HCT116 (cell line): ENCODE data around the gene CSNK2A1. TPM values are rescaled to one million over a fixed set of nuclear protein-coding genes. Genes with fewer than 3 reads are reported as not detected.

Source experiments
- ATAC-seq: fragments of 200-7000 bp; cut with Tn5 transposase; 2 replicates; pipeline ENCODE4 v1.9.1; 2020; ENCODE audit warnings: mild to moderate bottlenecking, moderate library complexity
- BruUV-seq: library from RNA; stranded (reverse); fragments of 400-500 nt; replicated peaks from 2 replicates; lab custom pipeline; 2021; lab: Mats Ljungman, UMichigan
- CTCF ChIA-PET: fragments of 300-600 bp; sonication (Branson Sonifier 250); formaldehyde crosslinking; loops from one replicate; lab custom pipeline; 2021; ENCODE audit warnings: antibody characterized with exemption; lab: Charles Lee
- POLR2A ChIA-PET: fragments of 300-600, 350-600 bp; sonication (Branson Sonifier 250); formaldehyde crosslinking; loops from one replicate; lab custom pipeline; 2021; ENCODE audit warnings: antibody characterized with exemption; lab: Charles Lee
- RAD21 ChIA-PET, 2 experiments: fragments of 300-600 bp; sonication (Branson Sonifier 250); formaldehyde crosslinking; loops; one replicate each; lab custom pipeline; 2023; ENCODE audit warnings: low total read pairs in 2 of 2; ENCODE audit not compliant: uncharacterized antibody in 2 of 2, unreplicated experiment in 2 of 2, low non-redundant PET in 1 of 2; lab: Charles Lee
- DNase-seq: peaks from one replicate; pipeline ENCODE4 v3.0.0-alpha.2; 2010; ENCODE audit warnings: low read depth, low spot score
- H2AFZ ChIP-seq: fragments of 200-600 bp; shearing (Covaris generic), sonication (generic); 2 replicates; pipeline ENCODE4 v1.6.1; 2017; ENCODE audit warnings: low read depth, mixed run types, mixed read lengths, antibody characterized with exemption, low read length; ENCODE audit not compliant: poor library complexity, severe bottlenecking
- H3K27ac ChIP-seq: 2 replicates; pipeline ENCODE4 v1.5.1; 2012; ENCODE audit warnings: low read depth, low read length
- H3K27me3 ChIP-seq: fragments of 200-600 bp; sonication (generic); 2 replicates; pipeline ENCODE4 v1.6.1; 2016; ENCODE audit warnings: mixed run types, low read length, mixed read lengths; ENCODE audit not compliant: insufficient read depth
- H3K36me3 ChIP-seq, 2 experiments: fragments of 200-500 bp in 1 of 2; fragments of 200-600 bp in 1 of 2; sonication (Bioruptor generic) in 1 of 2; sonication (generic) in 1 of 2; 2 replicates each; pipeline versions ENCODE4 v1.5.1 to v1.6.1; 2014 to 2016; ENCODE audit warnings: low read length in 2 of 2, inconsistent platforms in 1 of 2, mixed read lengths in 1 of 2, mixed run types in 1 of 2; ENCODE audit not compliant: insufficient read depth in 2 of 2, control insufficient read depth in 1 of 2
- H3K4me1 ChIP-seq, 2 experiments: fragments of 200-600 bp in 1 of 2; sonication (generic) in 1 of 2; 2 replicates each; pipeline versions ENCODE4 v1.5.1 to v1.6.1; 2012 to 2017; ENCODE audit warnings: low read length in 2 of 2, inconsistent platforms in 1 of 2, mild to moderate bottlenecking in 1 of 2, mixed read lengths in 1 of 2, mixed run types in 1 of 2, moderate library complexity in 1 of 2; ENCODE audit not compliant: insufficient read depth in 2 of 2, control insufficient read depth in 1 of 2
- H3K4me2 ChIP-seq: fragments of 200-600 bp; sonication (generic); 2 replicates; pipeline ENCODE4 v1.6.1; 2017; ENCODE audit warnings: mixed run types, low read length, mixed read lengths
- H3K4me3 ChIP-seq, 2 experiments: fragments of 200-600 bp in 1 of 2; sonication (generic) in 1 of 2; replicated peaks in 1 of 2; 2 replicates each; pipeline ENCODE4 v1.5.1; 2011 to 2016; ENCODE audit warnings: low read length in 2 of 2, control low read depth in 1 of 2, low read depth in 1 of 2, mild to moderate bottlenecking in 1 of 2, mixed read lengths in 1 of 2, mixed run types in 1 of 2
- H3K79me2 ChIP-seq: fragments of 200-600 bp; sonication (generic); 2 replicates; pipeline ENCODE4 v1.6.1; 2017; ENCODE audit warnings: mild to moderate bottlenecking, mixed run types, low read length, moderate library complexity, mixed read lengths; ENCODE audit not compliant: insufficient read depth
- H3K9ac ChIP-seq: fragments of 200-600 bp; sonication (generic); 2 replicates; pipeline ENCODE4 v1.6.1; 2016; ENCODE audit warnings: low read length, mixed read lengths
- H3K9me2 ChIP-seq: fragments of 200-600 bp; sonication (generic), shearing (Covaris generic); 2 replicates; pipeline ENCODE4 v1.6.1; 2017; ENCODE audit warnings: mixed run types, mild to moderate bottlenecking, moderate library complexity; ENCODE audit not compliant: insufficient read depth
- H3K9me3 ChIP-seq, 2 experiments: fragments of 200-500 bp in 1 of 2; fragments of 200-600 bp in 1 of 2; sonication (Bioruptor generic) in 1 of 2; sonication (generic) in 1 of 2; 2 replicates each; pipeline ENCODE4 v1.6.1; 2014 to 2017; ENCODE audit warnings: low read length in 2 of 2, mixed read lengths in 2 of 2, inconsistent platforms in 1 of 2, low read depth in 1 of 2, mild to moderate bottlenecking in 1 of 2, mixed run types in 1 of 2, moderate library complexity in 1 of 2; ENCODE audit not compliant: control insufficient read depth in 1 of 2, insufficient read depth in 1 of 2
- H4K20me1 ChIP-seq: fragments of 200-600 bp; sonication (generic), shearing (Covaris generic); 2 replicates; pipeline ENCODE4 v1.6.1; 2017; ENCODE audit warnings: mixed run types, mild to moderate bottlenecking, moderate library complexity; ENCODE audit not compliant: insufficient read depth
- ATF3 ChIP-seq: IDR thresholded peaks from 2 replicates; pipeline ENCODE4 v1.6.1; 2012
- EGR1 ChIP-seq: IDR thresholded peaks from 2 replicates; pipeline ENCODE4 v1.6.1; 2012; ENCODE audit warnings: low read depth
- ELF1 ChIP-seq: IDR thresholded peaks from 2 replicates; pipeline ENCODE4 v1.6.1; 2012; ENCODE audit warnings: low read depth, borderline replicate concordance
- EZH2 ChIP-seq: fragments of 200-600 bp; sonication (generic); IDR thresholded peaks from 2 replicates; pipeline ENCODE4 v1.6.1; 2017; ENCODE audit warnings: antibody characterized with exemption, mixed run types
- EZH2phosphoT487 ChIP-seq: fragments of 200-600 bp; IDR thresholded peaks from 2 replicates; pipeline ENCODE4 v1.6.1; 2018; ENCODE audit warnings: antibody characterized with exemption, borderline replicate concordance
- FOSL1 ChIP-seq: IDR thresholded peaks from 2 replicates; pipeline ENCODE4 v1.6.1; 2012; ENCODE audit warnings: low read depth
- JUND ChIP-seq: IDR thresholded peaks from 2 replicates; pipeline ENCODE4 v1.6.1; 2012
- POLR2A ChIP-seq: IDR thresholded peaks from 2 replicates; pipeline ENCODE4 v1.7.0; 2011; ENCODE audit warnings: borderline replicate concordance; ENCODE audit not compliant: insufficient read depth, insufficient read length; ENCODE audit errors: extremely low read depth
- RAD21 ChIP-seq: IDR thresholded peaks from 2 replicates; pipeline ENCODE4 v1.6.1; 2012; ENCODE audit warnings: low read depth, mild to moderate bottlenecking
- REST ChIP-seq: IDR thresholded peaks from 2 replicates; pipeline ENCODE4 v1.6.1; 2012; ENCODE audit warnings: low read depth
- SIN3A ChIP-seq: IDR thresholded peaks from 2 replicates; pipeline ENCODE4 v1.6.1; 2012; ENCODE audit warnings: low read depth
- SP1 ChIP-seq: IDR thresholded peaks from 2 replicates; pipeline ENCODE4 v1.6.1; 2012; ENCODE audit warnings: low read depth
- TCF7L2 ChIP-seq: IDR thresholded peaks from 2 replicates; pipeline ENCODE4 v1.7.0; 2011; ENCODE audit warnings: borderline replicate concordance, inconsistent platforms; ENCODE audit not compliant: insufficient read depth, insufficient read length; ENCODE audit errors: extremely low read depth
- YY1 ChIP-seq: IDR thresholded peaks from 2 replicates; pipeline ENCODE4 v1.6.1; 2011; ENCODE audit warnings: low read length, low read depth, moderate library complexity, mild to moderate bottlenecking; ENCODE audit not compliant: insufficient replicate concordance; ENCODE audit errors: extremely low read depth
- ZBTB33 ChIP-seq: IDR thresholded peaks from 2 replicates; pipeline ENCODE4 v1.6.1; 2011; ENCODE audit warnings: mild to moderate bottlenecking, low read length, moderate library complexity; ENCODE audit not compliant: insufficient replicate concordance; ENCODE audit errors: extremely low read depth
- ZFX ChIP-seq: fragments of 450-650 bp; IDR thresholded peaks from 2 replicates; pipeline ENCODE4 v1.6.1; 2017
- intact Hi-C: fragments of 100-400 bp; cut with micrococcal nuclease; formaldehyde crosslinking; loops from 2 replicates; pipeline ENCODE4 v1.10.0; 2022
- total RNA-seq: library from RNA; stranded (reverse); gene quantifications from one replicate; pipeline ENCODE4 v1.2.1, GENCODE V29; 2021; ENCODE audit not compliant: unreplicated experiment

Gene CSNK2A1
- total RNA-seq, 1 experiment from 2014 or later, result 284 TPM

- Histone ChIP-seq H2AFZ (no peak overlapping the region), H3K27ac (no peak overlapping the region), H3K4me1 (peaks cover 7 to 15% of the 10 kb centered on the region in 2 experiments; a peak in 3 of 4 replicates), H3K4me3 (no peak overlapping the region), H3K4me2 (no peak overlapping the region), H3K9me3 (no peaks in the 10 kb centered on the region), H3K27me3 (no peaks in the 10 kb centered on the region), H3K79me2 (peaks cover 65% of the 10 kb centered on the region), H3K36me3 (0 out of 4 replicates have a peak, but pooled peaks cover 0 to 2% of the 10 kb centered on the region in 2 experiments), H3K9me2 (no peaks in the 10 kb centered on the region), H3K9ac (no peak overlapping the region), H4K20me1 (peaks cover 8% of the 10 kb centered on the region; the same call in 1 of the 2 replicates)
- no peak for ATAC-seq
- ChIA-PET CTCF (no interaction called here), POLR2A (interaction anchor here (1.0 kb wide), 2 partner anchors 13 to 89 kb away, joined by 3 to 4 read pairs; no protein-coding TSS in a partner anchor), RAD21 (no interaction called here)
- TF ChIP-seq RAD21, result no peak
- intact Hi-C loops, result no loop called here
- no peak for DNase-seq
- no TSS peak for BruUV-seq
Measured at GRCh38 chr20:460180-460579, 83.4 kb downstream of the CSNK2A1 start.

GRCh38 chr20:458776-459175, 84.8 kb downstream of the CSNK2A1 start:
- no peaks in the 10 kb centered on the region for H3K9me2 ChIP-seq
- no peak overlapping the region for H3K9ac ChIP-seq
- H3K36me3 ChIP-seq, result 0 out of 4 replicates have a peak, but pooled peaks cover 0 to 2% of the 10 kb centered on the region in 2 experiments
- no peak overlapping the region for H3K4me2 ChIP-seq
- H4K20me1 ChIP-seq, result peaks cover 8% of the 10 kb centered on the region; the same call in 1 of the 2 replicates
- BruUV-seq, result no TSS peak
- no peak for DNase-seq
- ChIA-PET CTCF (no interaction called here), POLR2A (no interaction called here), RAD21 (no interaction called here)
- no peaks in the 10 kb centered on the region for H3K9me3 ChIP-seq
- no peaks in the 10 kb centered on the region for H3K27me3 ChIP-seq
- no peak for ATAC-seq
- H2AFZ ChIP-seq, result no peak overlapping the region
- H3K4me1 ChIP-seq, result peaks cover 7 to 15% of the 10 kb centered on the region in 2 experiments; a peak in 3 of 4 replicates
- no peak overlapping the region for H3K27ac ChIP-seq
- intact Hi-C loops, result no loop called here
- H3K79me2 ChIP-seq, result peaks cover 79% of the 10 kb centered on the region
- H3K4me3 ChIP-seq, result no peak overlapping the region
- TF ChIP-seq EZH2 (no peak), ELF1 (no peak), SIN3A (no peak), YY1 (no peak), ZFX (no peak), EZH2phosphoT487 (no peak), REST (no peak), POLR2A (no peak), ATF3 (no peak), FOSL1 (no peak), JUND (no peak), TCF7L2 (no peak), RAD21 (no peak), EGR1 (no peak), ZBTB33 (no peak), SP1 (no peak)
